ENCODE data around the gene EXD3. TPM values are rescaled to one million over a fixed set of nuclear protein-coding genes. Genes with fewer than 3 reads are reported as not detected.

Gene EXD3
- total and polyA plus RNA-seq, 9 of the 15 experiments (the other 6 are each of a cell fraction or from before 2014, with no cell fraction given) = 0.29 to 12.5 (median 3.9) TPM

DNA sequence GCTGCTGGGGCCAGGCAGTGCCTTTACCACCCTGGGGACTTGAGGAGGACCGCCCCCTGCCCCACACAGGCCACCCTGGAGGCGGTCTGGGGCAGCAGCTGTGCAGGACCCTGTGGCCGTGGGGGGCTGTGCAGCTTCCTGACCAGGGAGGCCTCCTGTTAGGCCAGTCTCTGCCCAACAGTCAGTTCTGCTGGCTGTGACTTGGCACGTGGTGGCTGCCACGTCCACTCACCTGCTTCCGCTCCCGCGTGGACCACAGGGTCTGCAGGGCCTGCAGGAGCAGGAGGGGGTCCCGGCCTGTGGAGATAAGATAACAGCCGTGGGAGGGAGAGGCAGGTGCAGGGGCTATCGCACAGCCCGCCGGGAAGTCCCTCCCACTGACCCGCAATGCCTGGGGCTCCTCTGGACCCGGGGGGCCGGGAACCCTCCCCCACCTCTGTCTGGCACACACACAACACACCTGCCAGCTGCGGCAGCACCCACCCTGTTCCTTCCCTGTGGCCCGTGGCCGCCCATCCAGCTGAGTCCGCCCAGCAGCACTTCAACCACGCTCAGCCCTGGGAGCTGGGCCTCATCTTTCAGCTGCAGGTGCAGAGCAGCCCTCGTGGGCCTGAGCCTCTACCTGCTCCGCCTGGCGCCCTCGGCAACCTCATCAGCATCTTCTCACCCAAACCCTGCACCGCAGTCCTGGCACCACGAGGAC lies 39.7 kb downstream of the EXD3 start (continued):
- TF ChIP-seq, protein P1, sequence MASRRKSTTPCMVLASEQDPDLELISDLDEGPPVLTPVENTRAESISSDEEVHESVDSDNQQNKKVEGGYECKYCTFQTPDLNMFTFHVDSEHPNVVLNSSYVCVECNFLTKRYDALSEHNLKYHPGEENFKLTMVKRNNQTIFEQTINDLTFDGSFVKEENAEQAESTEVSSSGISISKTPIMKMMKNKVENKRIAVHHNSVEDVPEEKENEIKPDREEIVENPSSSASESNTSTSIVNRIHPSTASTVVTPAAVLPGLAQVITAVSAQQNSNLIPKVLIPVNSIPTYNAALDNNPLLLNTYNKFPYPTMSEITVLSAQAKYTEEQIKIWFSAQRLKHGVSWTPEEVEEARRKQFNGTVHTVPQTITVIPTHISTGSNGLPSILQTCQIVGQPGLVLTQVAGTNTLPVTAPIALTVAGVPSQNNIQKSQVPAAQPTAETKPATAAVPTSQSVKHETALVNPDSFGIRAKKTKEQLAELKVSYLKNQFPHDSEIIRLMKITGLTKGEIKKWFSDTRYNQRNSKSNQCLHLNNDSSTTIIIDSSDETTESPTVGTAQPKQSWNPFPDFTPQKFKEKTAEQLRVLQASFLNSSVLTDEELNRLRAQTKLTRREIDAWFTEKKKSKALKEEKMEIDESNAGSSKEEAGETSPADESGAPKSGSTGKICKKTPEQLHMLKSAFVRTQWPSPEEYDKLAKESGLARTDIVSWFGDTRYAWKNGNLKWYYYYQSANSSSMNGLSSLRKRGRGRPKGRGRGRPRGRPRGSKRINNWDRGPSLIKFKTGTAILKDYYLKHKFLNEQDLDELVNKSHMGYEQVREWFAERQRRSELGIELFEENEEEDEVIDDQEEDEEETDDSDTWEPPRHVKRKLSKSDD (conservative IDR thresholded peaks at IDR 0.05; ENCODE audit: low read length) = no peak
- no peak for TF ChIP-seq MAFK (IDR thresholded peaks at IDR 0.05; ENCODE audit: low read length)
- TF ChIP-seq EZH2 (IDR thresholded peaks at IDR 0.05; ENCODE audit: borderline replicate concordance, low read depth, low read length) = no peak
- TF ChIP-seq RBM22 (IDR thresholded peaks at IDR 0.05; ENCODE audit: low read depth, low read length, poor library complexity, severe bottlenecking) = no peak
- TF ChIP-seq ETV6 (IDR thresholded peaks at IDR 0.05; ENCODE audit: borderline replicate concordance in 1 of 2, low read depth in 2 of 2, low read length in 1 of 2) = no peak
- TF ChIP-seq ETV6 (CRISPR knock-in tag; IDR thresholded peaks at IDR 0.05; ENCODE audit: borderline replicate concordance) = no peak
- 0 out of 2 replicates have a peak, but pooled peaks have one; percentile 58 for TF ChIP-seq MTA3 (IDR thresholded peaks at IDR 0.05; ENCODE audit: borderline replicate concordance)
- TF ChIP-seq GATAD2B (IDR thresholded peaks at IDR 0.05; ENCODE audit: borderline replicate concordance) = peak; percentile 89
- TF ChIP-seq CCNT2 (IDR thresholded peaks at IDR 0.05; ENCODE audit: borderline replicate concordance, extremely low read depth, insufficient read length, low read depth, low read length) = peak; percentile 54
- TF ChIP-seq BDP1 (IDR thresholded peaks at IDR 0.05; ENCODE audit: insufficient read depth, insufficient read length) = no peak
- peak; percentile 70 for TF ChIP-seq NFIC (IDR thresholded peaks at IDR 0.05)
- TF ChIP-seq, protein P2, sequence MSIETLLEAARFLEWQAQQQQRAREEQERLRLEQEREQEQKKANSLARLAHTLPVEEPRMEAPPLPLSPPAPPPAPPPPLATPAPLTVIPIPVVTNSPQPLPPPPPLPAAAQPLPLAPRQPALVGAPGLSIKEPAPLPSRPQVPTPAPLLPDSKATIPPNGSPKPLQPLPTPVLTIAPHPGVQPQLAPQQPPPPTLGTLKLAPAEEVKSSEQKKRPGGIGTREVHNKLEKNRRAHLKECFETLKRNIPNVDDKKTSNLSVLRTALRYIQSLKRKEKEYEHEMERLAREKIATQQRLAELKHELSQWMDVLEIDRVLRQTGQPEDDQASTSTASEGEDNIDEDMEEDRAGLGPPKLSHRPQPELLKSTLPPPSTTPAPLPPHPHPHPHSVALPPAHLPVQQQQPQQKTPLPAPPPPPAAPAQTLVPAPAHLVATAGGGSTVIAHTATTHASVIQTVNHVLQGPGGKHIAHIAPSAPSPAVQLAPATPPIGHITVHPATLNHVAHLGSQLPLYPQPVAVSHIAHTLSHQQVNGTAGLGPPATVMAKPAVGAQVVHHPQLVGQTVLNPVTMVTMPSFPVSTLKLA (conservative IDR thresholded peaks at IDR 0.05) = peak in 1 of 2 experiments; percentile 46; a peak in 1 of 4 replicates
- no peak for TF ChIP-seq GABPA (tag; conservative IDR thresholded peaks at IDR 0.05; ENCODE audit: low read depth)
- peak; percentile 90 for TF ChIP-seq CBFA2T3 (IDR thresholded peaks at IDR 0.05)
- TF ChIP-seq, protein P3, sequence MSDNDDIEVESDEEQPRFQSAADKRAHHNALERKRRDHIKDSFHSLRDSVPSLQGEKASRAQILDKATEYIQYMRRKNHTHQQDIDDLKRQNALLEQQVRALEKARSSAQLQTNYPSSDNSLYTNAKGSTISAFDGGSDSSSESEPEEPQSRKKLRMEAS (CRISPR knock-in tag; IDR thresholded peaks at IDR 0.05) = peak; percentile 60; the same call in 1 of the 2 replicates
- peak; percentile 43; the same call in 1 of the 2 replicates for TF ChIP-seq DMBX1 (CRISPR knock-in tag; IDR thresholded peaks at IDR 0.05; ENCODE audit: borderline replicate concordance)
- TF ChIP-seq PCBP1 (IDR thresholded peaks at IDR 0.05; ENCODE audit: low read depth, low read length, poor library complexity, severe bottlenecking) = no peak
- no peak for TF ChIP-seq KDM4B (IDR thresholded peaks at IDR 0.05; ENCODE audit: borderline replicate concordance in 2 of 2, low read depth in 1 of 2)
- no peak for TF ChIP-seq ZNF668 (CRISPR knock-in tag; IDR thresholded peaks at IDR 0.05)
- no peak; the same call in 1 of the 2 replicates for TF ChIP-seq ZBTB1 (CRISPR knock-in tag; IDR thresholded peaks at IDR 0.05; ENCODE audit: borderline replicate concordance, low read depth)
- 0 out of 2 replicates have a peak, but pooled peaks have one; percentile 53 for TF ChIP-seq ZNF143 (CRISPR knock-in tag; IDR thresholded peaks at IDR 0.05)
- TF ChIP-seq ESRRA (IDR thresholded peaks at IDR 0.05; ENCODE audit: borderline replicate concordance, low read depth) = no peak
- TF ChIP-seq TCF3 (CRISPR knock-in tag; IDR thresholded peaks at IDR 0.05) = peak; percentile 92
- TF ChIP-seq TAL1 (IDR thresholded peaks at IDR 0.05) = peak; percentile 77
